ENCODE results near the gene ABCC8. TPM values are rescaled to one million over a fixed set of nuclear protein-coding genes. Genes with fewer than 3 reads are reported as not detected.

Gene ABCC8
- total and polyA plus RNA-seq, 12 donors, result 0.39 to 216 (median 4.0) TPM; not detected in 1

DNA sequence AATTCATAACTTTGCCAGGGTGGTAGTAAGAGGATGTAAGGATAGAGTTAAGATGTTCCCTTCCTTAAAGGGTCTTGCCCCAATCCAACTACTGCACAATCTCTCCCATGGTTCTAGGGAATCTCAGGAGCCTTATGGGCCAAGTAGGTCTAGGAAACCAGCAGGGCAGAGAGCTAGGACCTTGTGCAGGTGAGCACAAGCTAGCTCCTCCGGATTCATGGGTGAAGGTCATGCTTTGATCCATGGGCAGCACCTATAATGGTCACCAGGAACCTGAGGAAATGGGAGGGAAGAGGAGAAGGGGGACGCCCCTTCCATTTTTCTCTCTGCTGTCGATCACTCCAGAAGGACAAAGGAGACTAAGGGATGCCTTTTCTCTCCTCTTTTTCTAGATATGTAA is 105.0 kb downstream of the ABCC8 start:
- H3K4me1 ChIP-seq (replicated peaks in 1 of 2), result no peaks in the 10 kb centered on the region
- no peak overlapping the region for H3K27ac ChIP-seq
- no peak overlapping the region for H3K4me3 ChIP-seq
- WGBS, 4 donors, result 46 to 67% (median 55%) methylated on average over 3 of the region's 3 CpGs
- H3K9me3 ChIP-seq (replicated peaks in 1 of 3), result peaks cover 0 to 52% (median 9%) of the 10 kb centered on the region in 3 donors
- no peak for DNase-seq
- TF ChIP-seq POLR2A (IDR thresholded peaks at IDR 0.05) (no peak), CTCF (IDR thresholded peaks at IDR 0.05) (no peak)
- H3K27me3 ChIP-seq, result no peaks in the 10 kb centered on the region
- intact Hi-C loops (cut with DNase I), result no loop called here
- no peaks in the 10 kb centered on the region for H3K36me3 ChIP-seq (replicated peaks in 1 of 2)

GRCh38 chr11:17369684-17370243 is 106.9 kb downstream of the ABCC8 start:
- H3K4me1 ChIP-seq (replicated peaks in 1 of 2), result no peaks in the 10 kb centered on the region
- DNase-seq, result no peak
- intact Hi-C loops (cut with DNase I), result no loop called here
- peaks cover 0 to 52% (median 9%) of the 10 kb centered on the region in 3 donors for H3K9me3 ChIP-seq (replicated peaks in 1 of 3)
- TF ChIP-seq CTCF (IDR thresholded peaks at IDR 0.05) (no peak), POLR2A (IDR thresholded peaks at IDR 0.05) (no peak)
- WGBS, 4 donors, result 82 to 91% (median 89%) methylated on average over 2 of the region's 2 CpGs
- H3K27me3 ChIP-seq, result no peaks in the 10 kb centered on the region
- H3K4me3 ChIP-seq, result no peak overlapping the region
- no peak overlapping the region for H3K27ac ChIP-seq
- no peaks in the 10 kb centered on the region for H3K36me3 ChIP-seq (replicated peaks in 1 of 2)

DNA sequence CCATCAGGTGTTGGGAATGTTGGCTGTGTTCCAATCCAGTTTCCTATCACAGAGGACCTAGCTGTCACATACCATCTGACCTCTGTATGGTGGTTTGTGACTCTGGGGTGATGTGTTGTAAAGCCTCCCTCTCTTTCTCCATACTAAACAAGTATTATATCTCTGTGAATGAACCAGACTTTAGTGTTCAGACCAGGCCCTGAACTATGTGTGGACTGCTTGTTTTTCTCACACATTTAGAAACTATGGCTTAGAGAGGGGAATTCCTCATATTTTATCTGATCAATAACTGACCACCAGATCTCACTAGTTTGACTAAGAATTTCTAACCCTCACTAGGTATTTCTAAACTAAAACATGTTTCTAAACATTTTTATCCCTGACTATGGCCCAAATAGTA is 107.6 kb downstream of the ABCC8 start:
- intact Hi-C loops (cut with DNase I), result no loop called here
- Histone ChIP-seq H3K4me1 (replicated peaks in 1 of 2) (no peaks in the 10 kb centered on the region), H3K27me3 (no peaks in the 10 kb centered on the region), H3K36me3 (replicated peaks in 1 of 2) (no peaks in the 10 kb centered on the region), H3K4me3 (no peak overlapping the region), H3K9me3 (replicated peaks in 1 of 3) (peaks cover 0 to 50% (median 9%) of the 10 kb centered on the region in 3 donors), H3K27ac (no peak overlapping the region)
- no peak for TF ChIP-seq POLR2A (IDR thresholded peaks at IDR 0.05)
- TF ChIP-seq CTCF (IDR thresholded peaks at IDR 0.05), result no peak
- no peak for DNase-seq

DNA sequence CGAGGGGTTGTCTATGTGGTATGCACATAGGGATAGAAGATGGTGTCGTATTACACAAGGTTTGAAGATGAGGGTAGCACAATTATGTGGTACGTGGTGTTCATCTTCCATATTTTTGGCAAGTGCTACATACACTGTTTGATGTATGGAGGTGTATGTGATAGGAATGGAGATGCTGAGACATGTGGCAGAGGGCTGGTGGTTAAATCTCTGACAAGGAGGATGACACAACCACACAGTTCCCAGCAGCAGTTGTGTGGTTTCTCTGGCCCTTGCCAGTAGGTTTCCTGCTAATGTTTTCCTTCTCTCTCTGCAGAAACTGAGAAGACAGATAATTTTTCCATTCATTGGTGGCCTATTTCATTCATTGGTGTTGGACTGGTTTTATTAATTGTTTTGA is 108.1 kb downstream of the ABCC8 start:
- no peaks in the 10 kb centered on the region for H3K4me1 ChIP-seq (replicated peaks in 1 of 2)
- H3K27me3 ChIP-seq, result no peaks in the 10 kb centered on the region
- no peak overlapping the region for H3K27ac ChIP-seq
- peaks cover 0 to 45% (median 9%) of the 10 kb centered on the region in 3 donors for H3K9me3 ChIP-seq (replicated peaks in 1 of 3)
- WGBS, 4 donors, result 90 to 94% (median 93%) methylated on average over 3 of the region's 3 CpGs
- H3K36me3 ChIP-seq (replicated peaks in 1 of 2), result no peaks in the 10 kb centered on the region
- no peak overlapping the region for H3K4me3 ChIP-seq
- TF ChIP-seq POLR2A (IDR thresholded peaks at IDR 0.05) (no peak), CTCF (IDR thresholded peaks at IDR 0.05) (no peak)
- DNase-seq, result no peak
- intact Hi-C loops (cut with DNase I), result no loop called here
